SU-DHL-6 (cell line): ENCODE measurements around the gene FFAR4.

Source experiments
- H2AFZ ChIP-seq: fragments of 200-600 bp; sonication (generic); 2 replicates; pipeline ENCODE4 v1.6.1; 2014; ENCODE audit warnings: low read depth, mild to moderate bottlenecking, moderate library complexity, mixed read lengths, antibody characterized with exemption, low read length; ENCODE audit not compliant: severe bottlenecking
- H3F3A ChIP-seq: fragments of 200-600 bp; shearing (Covaris generic); 2 replicates; pipeline ENCODE4 v1.6.0; 2016; ENCODE audit warnings: antibody characterized with exemption, mild to moderate bottlenecking; ENCODE audit not compliant: insufficient read depth
- H3K27ac ChIP-seq: fragments of 200-600 bp; sonication (generic); 2 replicates; pipeline ENCODE4 v1.5.1; 2016; ENCODE audit warnings: low read depth, mild to moderate bottlenecking, low read length, moderate library complexity, mixed read lengths
- H3K27me3 ChIP-seq: fragments of 200-600 bp; sonication (generic), shearing (Covaris generic); 2 replicates; pipeline ENCODE4 v1.6.0; 2014; ENCODE audit warnings: mild to moderate bottlenecking, low read length
- H3K36me3 ChIP-seq: fragments of 200-600 bp; sonication (generic); 2 replicates; pipeline ENCODE4 v1.6.1; 2014; ENCODE audit warnings: mild to moderate bottlenecking, low read length, mixed read lengths
- H3K4me2 ChIP-seq: fragments of 300-600, 200-600 bp; shearing (Covaris generic), sonication (generic); 2 replicates; pipeline ENCODE4 v1.6.0; 2014; ENCODE audit warnings: low read length, low read depth, mild to moderate bottlenecking; ENCODE audit not compliant: poor library complexity, severe bottlenecking
- H3K4me3 ChIP-seq: fragments of 200-600 bp; sonication (generic); 2 replicates; pipeline ENCODE4 v1.5.1; 2014; ENCODE audit warnings: antibody characterized with exemption, low read length, mild to moderate bottlenecking, mixed read lengths; ENCODE audit not compliant: insufficient read depth, poor library complexity, severe bottlenecking
- H3K79me2 ChIP-seq: fragments of 200-600 bp; sonication (generic); 2 replicates; pipeline ENCODE4 v1.6.1; 2014; ENCODE audit warnings: mild to moderate bottlenecking, low read length, moderate library complexity; ENCODE audit not compliant: insufficient read depth
- H3K9ac ChIP-seq: fragments of 200-600 bp; sonication (generic); 2 replicates; pipeline ENCODE4 v1.7.0; 2014; ENCODE audit warnings: mild to moderate bottlenecking, low read length
- H3K9me2 ChIP-seq: fragments of 200-600 bp; sonication (generic); replicated peaks from 2 replicates; pipeline ENCODE4 v1.6.1; 2014; ENCODE audit warnings: low read length; ENCODE audit not compliant: insufficient read depth
- H3K9me3 ChIP-seq: fragments of 200-600 bp; sonication (generic); 2 replicates; pipeline ENCODE4 v1.6.1; 2014; ENCODE audit warnings: low read length, mixed read lengths; ENCODE audit not compliant: insufficient read depth
- H4K20me1 ChIP-seq: fragments of 200-600 bp; sonication (generic); 2 replicates; pipeline ENCODE4 v1.6.1; 2014; ENCODE audit warnings: low read depth, mild to moderate bottlenecking, antibody characterized with exemption, low read length, moderate library complexity, mixed read lengths
- EZH2phosphoT487 ChIP-seq: fragments of 200-600 bp; sonication (generic), shearing (Covaris generic); conservative IDR thresholded peaks from 2 replicates; pipeline ENCODE4 v1.6.1; 2018; ENCODE audit warnings: mild to moderate bottlenecking, antibody characterized with exemption, low read length, moderate library complexity, mixed read lengths
- TF ChIP-seq, protein P1 (sequence below): fragments of 200-600 bp; sonication (generic); IDR thresholded peaks from one replicate; pipeline ENCODE4 v1.5.1; 2017; ENCODE audit warnings: antibody characterized with exemption, mild to moderate bottlenecking, low read length, moderate library complexity; ENCODE audit not compliant: insufficient read depth, poor library complexity, severe bottlenecking

Gene FFAR4

DNA sequence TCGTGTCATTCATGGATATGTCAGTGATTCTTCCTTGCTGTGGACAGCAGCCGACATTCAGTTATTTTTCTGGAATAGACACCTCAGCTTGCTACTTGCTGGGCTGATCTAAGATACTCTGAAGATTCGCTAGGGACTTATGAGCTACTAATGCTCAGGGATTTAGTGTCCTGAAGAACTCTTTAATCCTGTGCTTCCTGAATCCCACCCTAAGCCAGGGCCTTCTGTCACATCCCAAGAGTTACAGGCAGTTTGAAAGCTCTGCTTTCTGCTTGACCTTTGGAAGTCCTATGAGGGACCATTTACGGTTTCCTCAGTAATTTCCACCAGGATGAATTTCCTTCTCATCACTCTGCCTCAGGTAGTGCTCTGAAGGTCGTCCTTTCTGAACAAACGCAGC lies 45.8 kb downstream of the FFAR4 start, which contains the start of gene PDE6C:
Gene PDE6C, plus strand, starts transcription at position 227 of the 400 bp plus-strand sequence. CDS start 189 bp downstream, outside the sequence.
- H3K9me2 ChIP-seq = no peaks in the 10 kb centered on the region
- no peaks in the 10 kb centered on the region for H3F3A ChIP-seq
- H3K27ac ChIP-seq = no peak within 1 kb of the TSS
- no peak within 1 kb of the TSS for H3K4me3 ChIP-seq
- H3K36me3 ChIP-seq = no peaks in the 10 kb centered on the region
- H3K9ac ChIP-seq = no peak within 1 kb of the TSS
- no peaks in the 10 kb centered on the region for H4K20me1 ChIP-seq
- H3K4me2 ChIP-seq = no peak within 1 kb of the TSS
- no peaks in the 10 kb centered on the region for H3K79me2 ChIP-seq
- H3K27me3 ChIP-seq = no peaks in the 10 kb centered on the region
- H2AFZ ChIP-seq = no peak within 1 kb of the TSS
- no peak for TF ChIP-seq EZH2phosphoT487
- TF ChIP-seq, protein P1, sequence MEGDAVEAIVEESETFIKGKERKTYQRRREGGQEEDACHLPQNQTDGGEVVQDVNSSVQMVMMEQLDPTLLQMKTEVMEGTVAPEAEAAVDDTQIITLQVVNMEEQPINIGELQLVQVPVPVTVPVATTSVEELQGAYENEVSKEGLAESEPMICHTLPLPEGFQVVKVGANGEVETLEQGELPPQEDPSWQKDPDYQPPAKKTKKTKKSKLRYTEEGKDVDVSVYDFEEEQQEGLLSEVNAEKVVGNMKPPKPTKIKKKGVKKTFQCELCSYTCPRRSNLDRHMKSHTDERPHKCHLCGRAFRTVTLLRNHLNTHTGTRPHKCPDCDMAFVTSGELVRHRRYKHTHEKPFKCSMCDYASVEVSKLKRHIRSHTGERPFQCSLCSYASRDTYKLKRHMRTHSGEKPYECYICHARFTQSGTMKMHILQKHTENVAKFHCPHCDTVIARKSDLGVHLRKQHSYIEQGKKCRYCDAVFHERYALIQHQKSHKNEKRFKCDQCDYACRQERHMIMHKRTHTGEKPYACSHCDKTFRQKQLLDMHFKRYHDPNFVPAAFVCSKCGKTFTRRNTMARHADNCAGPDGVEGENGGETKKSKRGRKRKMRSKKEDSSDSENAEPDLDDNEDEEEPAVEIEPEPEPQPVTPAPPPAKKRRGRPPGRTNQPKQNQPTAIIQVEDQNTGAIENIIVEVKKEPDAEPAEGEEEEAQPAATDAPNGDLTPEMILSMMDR = no peak
- no peaks in the 10 kb centered on the region for H3K9me3 ChIP-seq

DNA sequence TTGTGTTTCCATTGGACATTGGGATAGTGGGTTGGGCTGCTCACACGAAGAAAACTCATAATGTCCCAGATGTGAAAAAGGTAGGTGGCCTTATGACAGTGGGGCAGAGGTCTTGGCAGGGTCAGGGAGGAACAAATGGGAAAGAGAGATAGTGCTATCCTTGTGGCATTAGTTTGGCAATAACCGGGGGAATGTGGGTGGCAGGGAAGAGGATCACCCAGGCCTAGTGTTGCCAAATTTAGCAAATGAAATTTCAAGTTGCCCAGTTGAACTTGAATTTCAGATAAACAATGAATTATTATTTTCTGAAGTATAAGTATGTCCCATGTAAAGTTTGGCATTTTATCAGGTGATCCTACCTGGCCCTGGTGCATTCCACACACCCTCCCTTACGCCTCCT lies 46.7 kb downstream of the FFAR4 start:
- Histone ChIP-seq H3K27ac (no peak overlapping the region), H3K4me2 (no peak overlapping the region), H3F3A (no peaks in the 10 kb centered on the region), H3K79me2 (no peaks in the 10 kb centered on the region), H3K27me3 (no peaks in the 10 kb centered on the region), H3K9me3 (no peaks in the 10 kb centered on the region), H4K20me1 (no peaks in the 10 kb centered on the region), H2AFZ (no peak overlapping the region), H3K9me2 (no peaks in the 10 kb centered on the region), H3K9ac (no peak overlapping the region), H3K4me3 (no peak overlapping the region), H3K36me3 (no peaks in the 10 kb centered on the region)
- TF ChIP-seq EZH2phosphoT487 = no peak
- TF ChIP-seq, protein P1 = no peak

DNA sequence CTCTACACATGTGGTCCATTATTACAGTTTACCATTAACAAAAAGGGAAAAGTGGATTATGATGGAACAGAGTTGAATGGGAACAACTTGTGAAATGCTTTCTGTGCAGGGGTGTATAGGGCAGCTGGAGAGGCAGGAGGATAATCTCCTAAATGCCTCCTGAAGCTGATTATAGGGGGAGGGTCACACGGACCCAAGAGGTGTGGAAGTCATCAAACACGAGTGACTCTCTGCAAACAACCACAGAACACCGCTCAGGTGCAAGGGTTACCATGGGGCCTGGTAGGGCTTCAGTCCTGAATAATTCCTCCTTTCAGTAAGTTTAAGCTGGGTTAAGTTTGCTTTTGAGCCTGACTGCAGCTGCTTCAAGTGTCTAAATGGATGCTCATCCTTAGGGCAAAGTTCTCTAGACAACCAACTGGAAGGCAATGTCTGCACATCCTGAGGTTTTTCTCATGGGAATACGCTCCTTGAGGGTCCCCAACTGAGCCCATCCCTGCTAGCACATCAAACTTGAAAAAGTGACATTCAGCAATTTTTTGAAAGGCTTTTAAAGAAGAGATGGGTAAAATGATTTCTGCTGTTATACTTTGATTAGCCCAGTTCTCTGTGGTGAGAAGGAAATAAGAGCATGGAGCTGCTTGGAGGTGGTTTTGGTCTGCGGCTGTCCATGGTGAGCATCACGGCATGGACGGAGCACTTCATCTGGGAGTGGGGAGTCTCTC lies 47.8 kb downstream of the FFAR4 start:
- Histone ChIP-seq H2AFZ (no peak overlapping the region), H3K27me3 (no peaks in the 10 kb centered on the region), H3F3A (no peaks in the 10 kb centered on the region), H4K20me1 (no peaks in the 10 kb centered on the region), H3K27ac (no peak overlapping the region), H3K9me3 (no peaks in the 10 kb centered on the region), H3K79me2 (no peaks in the 10 kb centered on the region), H3K4me3 (no peak overlapping the region), H3K9ac (no peak overlapping the region), H3K9me2 (no peaks in the 10 kb centered on the region), H3K4me2 (no peak overlapping the region), H3K36me3 (no peaks in the 10 kb centered on the region)
- TF ChIP-seq, protein P1 = no peak
- no peak for TF ChIP-seq EZH2phosphoT487
